HG03097 (cell line): Measurements from ENCODE around the gene SSH2.
A peak's percentile ranks its signal among the peaks of the same experiment; 100 is the strongest.

Source experiments
- ATAC-seq: cut with Tn5 transposase; IDR thresholded peaks from one replicate; pipeline ENCODE4 v1.9.1; 2021; ENCODE audit not compliant: unreplicated experiment, low FRiP score

Gene SSH2

GRCh38 chr17:29594519-29595090, 335.4 kb downstream of the SSH2 start:
- no peak for ATAC-seq

- no peak for ATAC-seq
Measured at GRCh38 chr17:29593591-29594518, 336.2 kb downstream of the SSH2 start.

DNA sequence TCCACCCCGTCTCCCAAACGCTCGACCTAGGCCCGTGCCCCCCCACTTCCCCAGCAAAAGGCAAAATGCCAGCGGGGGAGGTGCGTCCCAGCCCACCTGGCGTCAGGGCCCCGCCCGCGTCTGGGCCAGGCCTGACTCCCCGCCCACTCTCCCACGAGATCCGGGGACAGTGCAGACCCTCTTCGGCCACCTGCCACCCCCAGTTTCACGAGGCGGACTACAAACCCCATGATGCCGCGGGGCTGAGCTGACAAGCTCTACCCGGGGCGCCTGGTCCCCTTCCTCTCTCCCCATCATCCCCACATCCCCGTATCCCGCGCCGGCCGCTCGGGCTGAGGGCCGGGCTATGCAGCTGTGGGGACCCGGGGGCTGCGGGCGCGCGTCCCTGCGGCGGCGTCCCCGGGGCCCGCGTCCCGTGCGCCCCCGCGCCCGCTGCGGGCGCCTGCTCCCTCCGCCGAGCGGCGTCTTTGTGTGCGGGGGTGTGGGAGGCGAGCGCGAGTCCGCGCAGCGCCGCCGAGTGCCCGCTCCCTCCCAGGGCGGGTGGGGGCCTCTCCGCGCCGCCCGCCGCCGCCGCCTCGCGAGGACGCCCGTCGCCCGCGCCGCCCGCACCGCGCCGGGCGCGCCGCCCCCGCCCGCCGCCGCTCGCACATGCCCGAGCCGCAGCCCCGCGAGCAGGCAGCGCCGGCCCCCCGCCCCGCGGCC, 337.0 kb downstream of the SSH2 start, which contains the start of gene ANKRD13B:
Gene ANKRD13B (plus strand): TSS at position 283 of the 702 bp plus-strand sequence. CDS start 490 bp downstream, outside the sequence.
- ATAC-seq: no peak

DNA sequence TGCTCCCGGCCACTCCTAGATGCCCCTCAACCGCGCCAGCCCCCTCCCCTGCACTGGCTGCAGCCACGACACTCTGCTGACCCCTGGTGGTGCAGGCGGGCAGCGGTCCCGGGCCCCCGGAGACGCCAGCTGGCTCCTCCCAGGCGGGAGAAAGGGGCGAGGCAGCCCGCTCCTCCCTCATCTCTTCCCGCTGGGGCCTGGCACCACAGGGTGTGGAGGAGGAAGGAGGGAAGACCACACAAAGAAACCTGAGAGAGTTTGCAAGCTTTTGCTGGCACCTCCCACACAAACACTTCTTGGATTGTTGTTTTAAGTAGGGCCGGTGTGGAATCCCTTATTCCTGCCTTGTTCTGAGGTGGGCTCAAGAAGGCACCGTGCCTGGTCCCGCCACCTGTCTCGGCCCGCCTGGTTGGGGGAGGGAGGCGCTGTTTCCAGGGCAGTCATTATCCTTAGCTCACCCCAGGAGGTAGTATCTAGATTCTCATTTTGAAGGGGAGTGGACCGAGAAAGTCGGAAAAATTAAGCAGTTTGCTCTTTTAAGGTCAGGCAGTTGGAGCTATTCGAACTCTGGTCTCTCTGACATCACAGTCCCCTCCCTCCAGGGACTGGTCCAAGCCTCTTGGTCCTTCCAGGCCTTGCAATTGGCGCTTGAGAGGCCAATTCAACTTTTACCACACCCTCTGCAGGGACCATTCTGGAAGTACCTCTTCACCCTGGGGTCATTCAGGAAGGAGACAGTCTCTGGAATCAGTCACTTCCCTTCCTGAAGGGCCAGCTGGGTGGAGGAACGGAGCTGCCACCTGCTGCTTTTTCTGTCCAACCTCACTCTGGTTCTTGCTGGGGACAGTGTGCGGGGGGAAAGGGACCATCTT, 338.1 kb downstream of the SSH2 start:
- ATAC-seq: no peak

GRCh38 chr17:29591146-29591736, 338.8 kb downstream of the SSH2 start:
- no peak for ATAC-seq

DNA sequence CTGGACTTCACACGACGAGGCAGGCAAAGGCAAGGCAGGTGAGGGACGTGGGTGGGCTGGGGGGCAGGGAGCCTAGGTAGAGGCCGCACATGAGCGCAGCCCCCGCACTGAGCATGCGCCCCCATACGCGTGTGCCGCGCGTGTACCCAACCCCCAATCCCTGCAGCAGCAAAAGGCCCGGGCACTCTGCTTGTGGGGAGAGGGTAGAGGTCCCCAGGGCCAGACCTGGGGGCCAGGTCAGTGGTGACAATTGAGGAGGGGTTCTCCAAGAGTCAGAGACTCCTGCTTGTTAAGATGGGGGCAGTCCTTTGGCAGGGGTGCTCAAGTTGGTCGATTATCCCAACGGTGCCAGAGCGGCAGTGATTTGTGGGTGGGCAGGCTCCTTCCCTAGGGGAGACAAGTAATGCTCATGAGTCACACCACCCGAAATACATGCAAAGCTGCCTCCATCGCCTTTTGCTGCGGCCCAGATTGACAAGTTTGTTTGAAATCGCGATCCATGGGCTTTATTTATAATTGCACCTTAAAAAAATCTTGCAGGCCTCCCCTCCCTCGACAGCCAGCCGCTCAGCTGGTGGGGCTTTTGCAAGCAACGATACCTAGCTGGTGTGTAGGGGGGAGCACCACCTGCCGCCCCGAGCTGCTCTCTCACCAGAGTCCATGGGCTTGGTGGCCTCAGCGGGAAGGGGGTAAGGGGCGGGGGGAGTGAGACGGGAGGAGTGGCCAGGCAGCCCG, 339.4 kb downstream of the SSH2 start:
- ATAC-seq: no peak

DNA sequence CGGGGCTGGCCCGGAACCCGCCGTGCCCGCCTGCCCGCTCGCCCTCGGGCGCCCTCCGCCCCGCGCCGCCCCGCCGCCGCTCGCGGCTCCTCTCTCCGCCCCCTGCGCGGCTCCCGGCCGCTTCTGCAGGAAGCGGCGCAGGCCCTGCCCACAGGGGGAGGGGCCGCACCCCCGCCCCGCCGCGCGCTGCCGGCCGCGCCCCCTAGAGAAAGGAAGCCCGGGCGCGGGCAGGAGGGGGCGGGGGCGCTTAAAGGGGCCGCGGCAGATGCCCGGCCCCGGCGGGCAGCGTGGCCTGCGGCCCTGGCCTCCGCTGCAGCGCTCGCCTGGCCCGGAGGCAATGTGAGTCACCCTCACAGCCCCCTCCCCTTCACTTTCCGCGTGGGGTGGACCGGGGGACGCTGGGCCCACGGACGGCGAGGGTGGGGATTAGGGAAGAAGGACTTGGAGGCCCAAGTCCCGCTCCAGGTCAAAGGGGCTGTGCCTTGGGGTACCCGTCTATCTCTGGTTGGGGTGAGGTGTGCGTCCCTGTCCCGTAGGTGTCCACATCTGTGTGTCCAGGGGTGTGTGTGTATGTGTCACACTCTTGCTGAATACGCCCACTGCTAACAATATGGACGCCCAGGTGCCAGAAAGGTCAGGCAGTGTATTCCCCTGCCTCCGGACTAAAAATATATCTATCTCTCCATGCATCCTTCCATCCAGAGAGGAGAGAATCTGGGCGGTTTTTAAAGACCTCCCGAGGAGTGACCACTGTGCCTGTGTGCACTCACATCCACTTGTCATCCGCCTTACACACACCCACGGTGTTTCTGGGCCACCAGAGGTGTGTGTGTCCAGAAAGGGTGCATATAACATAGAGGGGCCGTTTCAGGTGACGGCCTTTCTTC, 340.3 kb downstream of the SSH2 start, which contains the start of gene GIT1:
Gene GIT1 (minus strand): TSS at position 125 of the 887 bp plus-strand sequence. CDS start 270 bp downstream, outside the sequence.
- ATAC-seq: peak; percentile 45

DNA sequence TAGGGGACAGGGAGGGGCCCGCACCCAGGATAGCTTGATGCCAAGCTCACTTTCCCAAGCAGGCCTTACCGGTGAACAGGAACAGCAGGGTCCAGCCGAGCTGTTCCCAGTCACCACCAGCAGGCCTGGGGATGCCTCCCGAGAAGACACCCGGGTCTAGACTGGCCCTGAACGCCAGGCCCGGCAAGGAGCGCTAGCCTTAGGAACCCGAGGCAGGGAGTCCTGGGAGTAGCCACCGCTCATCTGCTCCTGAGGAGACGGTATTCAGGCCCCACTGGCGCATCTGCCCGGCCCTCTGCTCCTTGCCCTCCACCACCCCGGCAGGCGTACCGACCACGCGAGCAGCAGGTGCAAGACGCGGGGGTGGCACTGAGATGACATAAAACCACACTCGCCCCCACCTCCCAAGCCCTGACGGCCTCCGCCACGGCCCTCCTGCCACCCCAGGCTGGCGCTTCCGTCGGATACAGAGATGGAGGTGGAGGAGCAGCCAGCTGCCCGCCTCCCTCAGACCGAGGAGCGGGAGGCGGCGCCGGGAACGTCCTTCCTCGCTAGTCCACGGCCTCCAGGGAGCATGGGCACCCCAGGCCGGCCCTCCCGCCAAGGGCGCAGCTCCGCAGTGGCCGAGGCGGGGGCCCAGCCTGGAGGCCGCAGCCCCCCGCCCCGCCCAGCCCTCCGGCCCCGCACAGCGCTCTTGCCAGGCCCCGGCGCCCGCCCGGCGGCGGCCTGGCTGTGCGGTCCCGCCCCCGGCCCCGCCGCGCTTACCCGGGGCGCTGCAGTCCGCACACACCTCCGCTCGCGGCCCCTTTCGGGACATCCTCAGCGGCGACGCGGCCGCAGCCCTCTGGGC, 341.2 kb downstream of the SSH2 start:
- ATAC-seq: peak; percentile 8

- no peak for ATAC-seq
Measured at GRCh38 chr17:29588017-29588561, 341.9 kb downstream of the SSH2 start.

DNA sequence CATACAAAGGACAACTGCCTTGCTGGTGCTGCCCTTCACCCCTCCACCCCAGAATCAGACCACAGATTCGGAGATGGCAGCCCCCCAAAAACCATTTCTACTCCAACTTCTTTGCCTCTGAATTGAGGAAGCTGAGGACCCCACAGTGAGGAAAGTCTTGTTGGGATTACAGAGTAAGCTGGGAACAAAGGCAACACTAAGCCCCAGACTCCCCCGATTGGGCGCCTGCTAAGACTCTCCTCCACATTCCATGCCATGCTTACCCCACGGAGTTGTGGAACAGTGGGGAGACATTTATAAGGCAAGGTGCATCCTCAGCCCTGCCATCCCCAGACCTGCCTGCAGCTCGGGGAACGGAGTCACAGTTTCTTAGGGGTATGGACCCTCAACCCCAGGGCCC, 342.4 kb downstream of the SSH2 start:
- no peak for ATAC-seq

DNA sequence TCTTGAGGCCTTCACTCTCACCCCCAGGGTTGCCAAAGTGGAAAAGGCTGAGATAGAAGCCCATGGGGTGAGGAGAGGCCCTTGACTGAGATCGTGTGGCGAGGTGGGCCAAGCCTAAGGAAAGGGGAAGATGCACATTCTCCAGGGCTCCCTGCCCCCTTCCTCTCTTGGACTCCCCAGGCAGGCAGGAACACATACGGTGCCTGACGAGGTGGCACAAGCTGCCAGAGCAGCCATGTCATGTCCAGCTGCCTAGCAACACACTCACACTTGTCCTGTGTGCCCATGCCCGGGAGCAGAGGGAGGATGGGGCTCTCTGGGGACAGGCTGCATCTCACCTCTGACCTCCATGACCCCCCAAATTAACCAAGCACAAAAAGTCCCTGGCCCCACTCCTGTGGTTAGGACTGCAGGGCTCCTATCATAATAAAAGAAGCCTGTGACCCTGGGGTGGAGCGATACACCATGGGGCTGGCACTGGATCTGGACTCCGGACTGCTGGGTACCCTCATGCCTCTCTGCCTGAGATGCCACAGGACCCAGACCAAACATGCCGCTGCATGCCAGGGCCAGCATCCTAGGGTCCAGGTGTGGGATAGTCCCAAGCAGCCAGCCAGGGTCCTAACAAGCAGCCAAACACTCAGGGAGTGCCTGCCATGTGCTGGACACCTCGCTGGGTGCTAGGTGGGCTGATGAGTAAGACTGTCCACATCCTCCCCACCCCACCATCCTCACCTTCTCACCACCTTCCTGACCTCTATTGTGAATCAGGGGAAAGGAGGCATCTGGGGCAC, 343.2 kb downstream of the SSH2 start:
- ATAC-seq: no peak

GRCh38 chr17:29585080-29585751, 344.8 kb downstream of the SSH2 start:
- ATAC-seq: no peak

DNA sequence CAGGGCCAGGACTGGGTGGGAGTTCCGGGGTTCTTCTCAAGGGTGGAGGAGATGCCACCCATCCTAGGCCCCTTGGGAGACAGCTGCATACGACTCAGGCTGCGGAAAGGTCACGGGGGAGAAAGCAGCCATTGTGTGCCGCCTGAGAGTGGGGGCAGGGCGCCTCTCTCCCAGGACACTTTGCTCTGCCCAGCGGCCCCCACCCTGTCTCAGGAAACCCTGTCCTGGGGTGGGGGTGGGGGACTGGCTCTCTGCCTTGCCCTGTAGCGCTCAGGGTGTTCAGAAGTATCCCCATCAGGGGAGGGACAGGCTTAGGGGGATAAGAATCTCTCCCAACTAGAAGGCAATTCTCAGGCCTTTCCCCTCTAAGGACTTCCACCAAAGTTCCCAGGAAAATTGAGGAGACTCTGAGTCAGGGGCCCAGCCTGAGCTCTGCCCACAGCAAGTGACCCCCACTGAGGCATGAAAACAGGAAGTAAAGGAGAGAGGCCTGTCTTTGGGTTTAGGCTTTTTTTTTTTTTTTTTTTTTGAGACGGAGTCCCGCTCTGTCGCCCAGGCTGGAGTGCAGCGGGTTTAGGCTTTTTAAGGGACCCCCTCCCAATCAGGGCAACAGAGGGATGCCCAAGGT, 345.5 kb downstream of the SSH2 start:
- no peak for ATAC-seq

DNA sequence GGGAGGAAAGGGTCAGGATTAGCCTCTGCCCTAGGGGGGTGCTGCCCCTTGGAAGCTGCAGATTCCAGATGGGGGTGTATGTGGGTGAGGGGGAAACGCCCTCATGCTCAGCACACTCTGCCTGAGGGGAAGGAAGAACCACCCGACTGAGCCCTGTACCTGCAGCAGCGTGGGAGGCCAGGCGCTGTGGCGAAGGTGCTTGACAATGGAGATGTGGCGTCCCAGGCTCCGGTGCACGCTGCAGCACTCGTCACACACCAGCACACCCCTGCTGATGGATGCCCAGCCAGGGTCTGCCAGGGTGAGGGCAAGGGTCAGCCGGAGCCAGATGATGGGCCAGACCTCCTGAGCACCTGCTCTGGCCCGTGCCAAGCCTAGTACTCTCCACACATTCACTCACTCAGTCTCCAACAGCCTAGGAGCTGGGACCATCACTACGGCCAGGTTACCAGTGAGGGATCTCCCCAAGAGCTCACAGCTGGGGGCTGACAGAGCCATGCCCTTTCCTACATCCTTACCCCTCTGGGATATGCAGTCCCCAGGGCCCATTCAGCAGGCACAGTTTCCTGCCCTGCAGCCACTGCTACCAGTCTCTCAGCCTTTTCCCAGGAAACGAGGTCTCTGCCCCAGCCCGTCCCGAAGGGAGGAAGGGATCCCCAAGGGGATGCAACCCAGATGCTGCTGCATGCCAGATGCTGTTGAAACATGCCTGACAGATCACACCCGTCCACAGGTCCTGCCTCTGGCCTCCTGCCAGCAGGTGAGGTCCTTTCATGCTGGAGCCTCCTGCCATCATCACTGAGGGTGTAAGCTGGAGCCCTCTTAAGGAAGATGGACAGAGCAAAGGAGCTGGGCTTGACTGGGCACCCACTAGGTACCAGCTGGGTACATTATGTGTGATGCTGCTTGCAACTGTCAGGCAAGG, 346.4 kb downstream of the SSH2 start:
- no peak for ATAC-seq
